Measurements from ENCODE around the gene SLC22A1.
"Not testable (repeated sequence)": the region's sequence is repeated elsewhere in the genome, so short reads cannot be mapped to it uniquely, and the experiment has no call there.

Gene SLC22A1

GRCh38 chr6:160162030-160162566, 40.5 kb downstream of the SLC22A1 start:
- Histone ChIP-seq H3K9me3 (ENCODE audit: control insufficient read depth in 2 of 2, low read length in 2 of 2) (no peaks in the 10 kb centered on the region), H3K27ac (ENCODE audit: low read length) (no peak overlapping the region), H3K4me1 (ENCODE audit: control insufficient read depth, insufficient read depth, low read length) (no peaks in the 10 kb centered on the region), H3K27me3 (ENCODE audit: control insufficient read depth in 1 of 2, insufficient read depth in 2 of 2, low read length in 2 of 2) (no peaks in the 10 kb centered on the region), H3K9ac (ENCODE audit: low read length in 2 of 2) (no peak overlapping the region), H3K4me3 (ENCODE audit: low read length in 2 of 2) (no peak overlapping the region), H3K36me3 (ENCODE audit: control insufficient read depth in 2 of 2, insufficient read depth in 2 of 2, low read length in 2 of 2) (no peaks in the 10 kb centered on the region)

DNA sequence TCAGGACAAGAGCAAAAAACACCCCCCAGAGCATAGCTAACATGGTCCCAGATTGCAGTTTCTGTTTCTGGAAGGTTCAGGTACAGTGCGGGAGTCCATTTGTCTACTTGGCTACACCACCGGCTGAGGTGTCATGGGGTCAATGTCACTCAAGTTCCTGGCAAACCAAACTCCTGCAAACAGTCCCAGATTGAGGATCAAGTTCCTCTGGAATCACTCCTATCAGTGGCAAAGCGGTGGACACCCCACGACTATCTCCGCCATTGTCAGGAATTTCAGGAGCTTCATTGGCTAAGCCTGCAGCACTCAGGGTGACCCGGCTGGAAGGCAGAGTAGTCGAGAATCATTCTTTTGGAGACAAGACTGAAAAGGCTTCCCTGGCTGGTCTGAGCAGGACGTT, 41.8 kb downstream of the SLC22A1 start:
- Histone ChIP-seq H3K9ac (ENCODE audit: low read length in 2 of 2) (no peak overlapping the region), H3K9me3 (ENCODE audit: control insufficient read depth in 2 of 2, low read length in 2 of 2) (no peaks in the 10 kb centered on the region), H3K36me3 (ENCODE audit: control insufficient read depth in 2 of 2, insufficient read depth in 2 of 2, low read length in 2 of 2) (no peaks in the 10 kb centered on the region), H3K27me3 (ENCODE audit: control insufficient read depth in 1 of 2, insufficient read depth in 2 of 2, low read length in 2 of 2) (no peaks in the 10 kb centered on the region), H3K4me3 (ENCODE audit: low read length in 2 of 2) (no peak overlapping the region), H3K27ac (ENCODE audit: low read length) (no peak overlapping the region), H3K4me1 (ENCODE audit: control insufficient read depth, insufficient read depth, low read length) (peaks cover 5% of the 10 kb centered on the region)

GRCh38 chr6:160163912-160164311, 42.3 kb downstream of the SLC22A1 start:
- peaks cover 5% of the 10 kb centered on the region for H3K4me1 ChIP-seq (ENCODE audit: control insufficient read depth, insufficient read depth, low read length)
- no peak overlapping the region for H3K4me3 ChIP-seq (ENCODE audit: low read length in 2 of 2)
- no peak overlapping the region for H3K9ac ChIP-seq (ENCODE audit: low read length in 2 of 2)
- H3K27me3 ChIP-seq (ENCODE audit: control insufficient read depth in 1 of 2, insufficient read depth in 2 of 2, low read length in 2 of 2) = no peaks in the 10 kb centered on the region
- no peaks in the 10 kb centered on the region for H3K36me3 ChIP-seq (ENCODE audit: control insufficient read depth in 2 of 2, insufficient read depth in 2 of 2, low read length in 2 of 2)
- no peak overlapping the region for H3K27ac ChIP-seq (ENCODE audit: low read length)
- no peaks in the 10 kb centered on the region for H3K9me3 ChIP-seq (ENCODE audit: control insufficient read depth in 2 of 2, low read length in 2 of 2)

GRCh38 chr6:160165928-160166327, 44.3 kb downstream of the SLC22A1 start:
- not testable (repeated sequence) for H3K9me3 ChIP-seq (ENCODE audit: control insufficient read depth in 2 of 2, low read length in 2 of 2); H3K27ac ChIP-seq (ENCODE audit: low read length); H3K9ac ChIP-seq (ENCODE audit: low read length in 2 of 2); H3K4me1 ChIP-seq (ENCODE audit: control insufficient read depth, insufficient read depth, low read length); H3K4me3 ChIP-seq (ENCODE audit: low read length in 2 of 2); H3K36me3 ChIP-seq (ENCODE audit: control insufficient read depth in 2 of 2, insufficient read depth in 2 of 2, low read length in 2 of 2); H3K27me3 ChIP-seq (ENCODE audit: control insufficient read depth in 1 of 2, insufficient read depth in 2 of 2, low read length in 2 of 2)

DNA sequence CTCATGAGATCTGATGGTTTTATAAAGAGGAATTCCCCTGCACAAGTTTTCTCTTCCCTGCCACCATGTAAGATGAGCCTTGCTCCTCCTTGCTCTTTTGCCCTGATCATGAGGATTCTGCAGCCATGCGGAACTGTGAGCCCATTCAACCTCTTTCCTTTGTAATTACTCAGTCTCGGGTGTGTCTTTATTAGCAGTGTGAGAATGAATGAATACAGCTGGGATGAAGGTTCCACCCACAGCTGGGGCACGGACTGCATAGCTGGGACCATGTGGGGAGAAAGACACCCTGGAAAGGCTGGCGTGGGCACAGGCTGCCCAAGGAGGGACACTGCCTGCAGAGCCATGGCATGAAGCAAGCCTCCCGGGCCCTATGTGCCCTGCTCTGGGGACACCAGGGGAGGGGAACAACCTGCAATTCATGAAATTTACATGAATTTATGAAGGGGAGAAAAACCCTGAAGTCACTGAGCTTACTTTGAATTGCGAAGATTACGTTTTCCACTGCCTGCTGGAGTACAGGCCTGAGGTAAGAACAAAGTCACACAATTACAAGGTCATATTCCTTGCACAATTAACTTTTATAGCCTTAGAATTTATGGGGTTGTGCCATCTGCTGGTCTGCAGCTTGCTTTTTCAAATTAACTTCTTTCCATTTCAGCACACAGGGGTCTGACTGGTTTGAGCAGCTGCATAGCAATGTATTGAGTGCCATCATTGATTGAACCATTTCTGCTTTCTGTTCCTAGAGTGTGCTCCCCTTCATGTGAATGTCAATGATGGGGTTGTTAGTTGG, 46.2 kb downstream of the SLC22A1 start:
- H3K27me3 ChIP-seq (ENCODE audit: control insufficient read depth in 1 of 2, insufficient read depth in 2 of 2, low read length in 2 of 2) = no peaks in the 10 kb centered on the region
- H3K27ac ChIP-seq (ENCODE audit: low read length) = no peak overlapping the region
- no peaks in the 10 kb centered on the region for H3K36me3 ChIP-seq (ENCODE audit: control insufficient read depth in 2 of 2, insufficient read depth in 2 of 2, low read length in 2 of 2)
- no peak overlapping the region for H3K4me3 ChIP-seq (ENCODE audit: low read length in 2 of 2)
- H3K4me1 ChIP-seq (ENCODE audit: control insufficient read depth, insufficient read depth, low read length) = peaks cover 5% of the 10 kb centered on the region
- H3K9ac ChIP-seq (ENCODE audit: low read length in 2 of 2) = no peak overlapping the region
- no peaks in the 10 kb centered on the region for H3K9me3 ChIP-seq (ENCODE audit: control insufficient read depth in 2 of 2, low read length in 2 of 2)

DNA sequence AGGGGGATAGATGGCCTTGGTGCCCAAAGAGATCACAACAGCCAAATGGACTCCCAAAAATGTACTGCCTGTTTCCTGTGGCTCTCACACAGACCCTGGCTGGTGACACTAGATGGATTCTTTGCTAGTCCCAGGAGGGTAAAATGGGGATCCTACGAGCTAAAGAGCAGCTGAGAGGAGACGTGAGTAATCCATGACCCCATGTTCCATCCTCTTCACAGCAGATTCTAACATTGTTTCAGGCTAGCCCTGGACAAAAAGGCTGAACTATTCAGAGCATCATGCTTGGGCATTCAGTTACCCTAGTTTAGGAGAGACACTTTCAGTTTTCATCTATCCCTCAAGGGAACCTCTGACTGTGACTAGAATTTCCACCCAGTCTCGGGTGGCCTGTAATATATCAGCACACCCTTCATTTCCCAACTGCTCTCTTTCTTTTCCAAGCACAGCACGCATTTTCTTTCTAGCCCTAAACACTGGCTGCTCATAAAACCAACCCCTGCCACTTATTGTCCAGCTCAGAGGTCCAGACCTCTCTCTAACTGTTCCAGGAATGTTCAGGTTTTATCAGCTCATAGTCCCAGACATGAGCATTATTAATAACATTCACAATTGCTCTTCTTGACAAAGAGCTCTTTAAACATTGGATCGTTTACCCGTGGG, 48.5 kb downstream of the SLC22A1 start:
- Histone ChIP-seq H3K27ac (ENCODE audit: low read length) (peak overlapping the region; percentile 53), H3K36me3 (ENCODE audit: control insufficient read depth in 2 of 2, insufficient read depth in 2 of 2, low read length in 2 of 2) (no peaks in the 10 kb centered on the region), H3K9me3 (ENCODE audit: control insufficient read depth in 2 of 2, low read length in 2 of 2) (no peaks in the 10 kb centered on the region), H3K4me1 (ENCODE audit: control insufficient read depth, insufficient read depth, low read length) (peaks cover 5% of the 10 kb centered on the region), H3K4me3 (ENCODE audit: low read length in 2 of 2) (no peak overlapping the region), H3K27me3 (ENCODE audit: control insufficient read depth in 1 of 2, insufficient read depth in 2 of 2, low read length in 2 of 2) (no peaks in the 10 kb centered on the region), H3K9ac (ENCODE audit: low read length in 2 of 2) (peak overlapping the region in 1 of 2 donors; percentile 29)

- Histone ChIP-seq H3K27ac (ENCODE audit: low read length) (no peak overlapping the region), H3K9me3 (ENCODE audit: control insufficient read depth in 2 of 2, low read length in 2 of 2) (no peaks in the 10 kb centered on the region), H3K4me1 (ENCODE audit: control insufficient read depth, insufficient read depth, low read length) (peaks cover 2% of the 10 kb centered on the region), H3K4me3 (ENCODE audit: low read length in 2 of 2) (no peak overlapping the region), H3K36me3 (ENCODE audit: control insufficient read depth in 2 of 2, insufficient read depth in 2 of 2, low read length in 2 of 2) (no peaks in the 10 kb centered on the region), H3K9ac (ENCODE audit: low read length in 2 of 2) (no peak overlapping the region), H3K27me3 (ENCODE audit: control insufficient read depth in 1 of 2, insufficient read depth in 2 of 2, low read length in 2 of 2) (no peaks in the 10 kb centered on the region)
Measured at GRCh38 chr6:160172704-160173103, 51.1 kb downstream of the SLC22A1 start.

GRCh38 chr6:160173806-160174527, 52.4 kb downstream of the SLC22A1 start:
- no peak overlapping the region for H3K27ac ChIP-seq (ENCODE audit: low read length)
- H3K36me3 ChIP-seq (ENCODE audit: control insufficient read depth in 2 of 2, insufficient read depth in 2 of 2, low read length in 2 of 2) = no peaks in the 10 kb centered on the region
- no peaks in the 10 kb centered on the region for H3K4me1 ChIP-seq (ENCODE audit: control insufficient read depth, insufficient read depth, low read length)
- no peaks in the 10 kb centered on the region for H3K9me3 ChIP-seq (ENCODE audit: control insufficient read depth in 2 of 2, low read length in 2 of 2)
- no peaks in the 10 kb centered on the region for H3K27me3 ChIP-seq (ENCODE audit: control insufficient read depth in 1 of 2, insufficient read depth in 2 of 2, low read length in 2 of 2)
- no peak overlapping the region for H3K9ac ChIP-seq (ENCODE audit: low read length in 2 of 2)
- H3K4me3 ChIP-seq (ENCODE audit: low read length in 2 of 2) = no peak overlapping the region

- Histone ChIP-seq H3K9me3 (ENCODE audit: control insufficient read depth in 2 of 2, low read length in 2 of 2) (no peaks in the 10 kb centered on the region), H3K4me1 (ENCODE audit: control insufficient read depth, insufficient read depth, low read length) (no peaks in the 10 kb centered on the region), H3K27me3 (ENCODE audit: control insufficient read depth in 1 of 2, insufficient read depth in 2 of 2, low read length in 2 of 2) (no peaks in the 10 kb centered on the region), H3K9ac (ENCODE audit: low read length in 2 of 2) (no peak overlapping the region), H3K36me3 (ENCODE audit: control insufficient read depth in 2 of 2, insufficient read depth in 2 of 2, low read length in 2 of 2) (no peaks in the 10 kb centered on the region), H3K27ac (ENCODE audit: low read length) (no peak overlapping the region), H3K4me3 (ENCODE audit: low read length in 2 of 2) (no peak overlapping the region)
Measured at GRCh38 chr6:160174681-160175080, 53.1 kb downstream of the SLC22A1 start.

DNA sequence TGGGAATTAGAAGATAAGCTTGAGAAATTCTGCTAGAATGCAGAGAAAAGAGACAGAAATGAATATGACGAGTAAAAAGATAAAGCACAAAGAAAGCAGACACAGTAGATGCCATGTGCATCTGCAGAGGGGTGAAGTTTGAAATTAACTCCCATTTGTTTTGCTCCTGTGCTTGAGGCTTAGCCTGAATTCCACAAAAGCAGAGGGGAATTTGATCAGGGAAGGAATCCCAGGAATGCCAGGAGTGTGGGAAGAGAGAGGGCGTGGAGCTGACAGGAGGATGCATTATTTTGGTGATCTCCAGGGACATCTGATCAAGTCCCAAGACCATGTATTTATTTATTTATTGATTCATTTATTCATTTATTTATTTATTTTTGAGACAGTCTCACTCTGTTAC, 55.6 kb downstream of the SLC22A1 start:
- Histone ChIP-seq H3K27ac (ENCODE audit: low read length) (no peak overlapping the region), H3K36me3 (ENCODE audit: control insufficient read depth in 2 of 2, insufficient read depth in 2 of 2, low read length in 2 of 2) (no peaks in the 10 kb centered on the region), H3K4me1 (ENCODE audit: control insufficient read depth, insufficient read depth, low read length) (no peaks in the 10 kb centered on the region), H3K4me3 (ENCODE audit: low read length in 2 of 2) (no peak overlapping the region), H3K27me3 (ENCODE audit: control insufficient read depth in 1 of 2, insufficient read depth in 2 of 2, low read length in 2 of 2) (no peaks in the 10 kb centered on the region), H3K9me3 (ENCODE audit: control insufficient read depth in 2 of 2, low read length in 2 of 2) (no peaks in the 10 kb centered on the region), H3K9ac (ENCODE audit: low read length in 2 of 2) (no peak overlapping the region)

All from stomach smooth muscle (tissue), 2 donors.